ENCODE measurements around the gene PRIMA1.

The PRIMA1 gene

DNA sequence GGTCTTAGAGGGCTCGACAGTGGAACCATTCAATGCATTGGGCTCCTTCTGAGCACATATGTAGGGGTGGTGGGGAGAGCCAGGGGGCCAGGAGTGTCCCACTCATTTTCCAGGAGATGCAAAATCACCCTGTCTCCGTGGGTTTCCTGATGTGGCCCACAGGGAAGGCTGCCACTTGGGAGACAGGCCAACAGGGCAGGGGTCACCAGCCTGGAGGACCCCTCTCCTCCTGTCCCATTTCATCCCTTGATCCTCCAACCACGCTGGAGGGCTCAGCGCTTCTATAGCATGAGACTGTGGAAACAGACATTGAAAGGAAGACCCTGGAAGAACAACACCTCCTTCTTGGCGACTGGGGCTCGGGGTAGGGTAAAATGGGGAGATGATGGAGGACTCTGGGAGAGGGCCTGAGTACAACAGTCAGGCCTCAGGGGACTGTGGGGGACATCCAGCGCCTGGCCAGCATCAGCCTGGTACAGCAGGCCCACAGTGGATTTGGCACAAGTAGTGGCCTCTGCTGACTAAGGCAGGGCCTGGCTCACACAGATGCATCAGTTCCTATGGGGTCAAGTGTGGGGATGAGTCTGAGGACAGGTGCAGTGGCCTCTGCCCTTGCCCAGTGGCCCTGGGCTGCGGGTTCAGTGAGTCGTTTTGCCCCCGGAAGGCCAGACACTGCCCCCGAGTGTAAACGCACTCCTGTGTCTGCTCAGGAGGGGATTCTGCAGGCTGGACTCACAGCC, 68.0 kb downstream of the PRIMA1 start:
- H3K4me3 ChIP-seq (ENCODE audit: control insufficient read depth in 1 of 7, extremely low read depth in 1 of 7, insufficient read depth in 4 of 7, low read depth in 2 of 7, low read length in 6 of 7): no peak overlapping the region
- 91% methylated on average over 12 of the region's 12 CpGs for WGBS (ENCODE audit: insufficient coverage)
- peaks cover 0 to 7% (median 0%) of the 10 kb centered on the region in 5 experiments for H3K27me3 ChIP-seq (replicated peaks in 2 of 5; ENCODE audit: control insufficient read depth in 4 of 5, insufficient read depth in 5 of 5, low read length in 4 of 5)
- no peaks in the 10 kb centered on the region for H3K36me3 ChIP-seq (ENCODE audit: control insufficient read depth in 4 of 4, insufficient read depth in 4 of 4, low read length in 3 of 4)
- CTCF ChIA-PET: interaction anchor here (1.0 kb wide), 1 partner anchor 64 kb away, joined by 3 read pairs; no protein-coding TSS in a partner anchor
- H3K9me3 ChIP-seq (ENCODE audit: control extremely low read depth in 1 of 5, control insufficient read depth in 4 of 5, insufficient read depth in 2 of 5, low read depth in 1 of 5, low read length in 4 of 5): no peaks in the 10 kb centered on the region
- no peaks in the 10 kb centered on the region for H3K4me1 ChIP-seq (ENCODE audit: control extremely low read depth in 1 of 4, control insufficient read depth in 4 of 4, insufficient read depth in 4 of 4, low read length in 3 of 4)
- DNase-seq: no peak
- H3K27ac ChIP-seq (ENCODE audit: insufficient read depth in 1 of 2, low read depth in 1 of 2, low read length in 2 of 2, poor library complexity in 1 of 2, severe bottlenecking in 2 of 2): no peak overlapping the region
- POLR2A ChIA-PET: no interaction called here

DNA sequence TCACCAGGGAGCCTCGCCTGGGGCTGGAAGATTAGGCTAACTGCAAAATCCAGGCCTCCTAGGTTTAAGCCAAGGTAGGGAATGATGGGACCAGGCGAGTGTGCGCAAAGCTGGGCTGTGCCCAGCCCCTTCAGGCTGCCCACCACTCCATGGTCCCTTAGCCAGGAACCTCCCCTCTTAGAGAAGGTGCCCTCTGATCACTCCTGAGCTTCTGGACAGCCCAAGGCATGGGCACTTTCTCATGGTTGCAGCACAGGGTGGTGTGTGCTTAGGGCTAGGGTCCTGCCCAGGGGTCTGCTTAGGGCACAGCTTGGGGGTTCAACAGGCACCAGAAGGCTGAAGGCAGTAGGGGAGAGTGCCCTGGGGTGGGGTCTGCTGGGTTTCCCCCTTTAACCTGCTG, 69.0 kb downstream of the PRIMA1 start:
- no peak overlapping the region for H3K4me3 ChIP-seq (ENCODE audit: control insufficient read depth in 1 of 7, extremely low read depth in 1 of 7, insufficient read depth in 4 of 7, low read depth in 2 of 7, low read length in 6 of 7)
- H3K27me3 ChIP-seq (replicated peaks in 2 of 5; ENCODE audit: control insufficient read depth in 4 of 5, insufficient read depth in 5 of 5, low read length in 4 of 5): peaks cover 0 to 4% (median 0%) of the 10 kb centered on the region in 5 experiments
- POLR2A ChIA-PET: no interaction called here
- no peak for DNase-seq
- CTCF ChIA-PET: interaction anchor here (1.0 kb wide), 1 partner anchor 63 kb away, joined by 3 read pairs; no protein-coding TSS in a partner anchor
- no peaks in the 10 kb centered on the region for H3K4me1 ChIP-seq (ENCODE audit: control extremely low read depth in 1 of 4, control insufficient read depth in 4 of 4, insufficient read depth in 4 of 4, low read length in 3 of 4)
- no peak overlapping the region for H3K27ac ChIP-seq (ENCODE audit: insufficient read depth in 1 of 2, low read depth in 1 of 2, low read length in 2 of 2, poor library complexity in 1 of 2, severe bottlenecking in 2 of 2)
- H3K36me3 ChIP-seq (ENCODE audit: control insufficient read depth in 4 of 4, insufficient read depth in 4 of 4, low read length in 3 of 4): no peaks in the 10 kb centered on the region
- WGBS (ENCODE audit: insufficient coverage): 90% methylated on average over 2 of the region's 3 CpGs
- no peaks in the 10 kb centered on the region for H3K9me3 ChIP-seq (ENCODE audit: control extremely low read depth in 1 of 5, control insufficient read depth in 4 of 5, insufficient read depth in 2 of 5, low read depth in 1 of 5, low read length in 4 of 5)

DNA sequence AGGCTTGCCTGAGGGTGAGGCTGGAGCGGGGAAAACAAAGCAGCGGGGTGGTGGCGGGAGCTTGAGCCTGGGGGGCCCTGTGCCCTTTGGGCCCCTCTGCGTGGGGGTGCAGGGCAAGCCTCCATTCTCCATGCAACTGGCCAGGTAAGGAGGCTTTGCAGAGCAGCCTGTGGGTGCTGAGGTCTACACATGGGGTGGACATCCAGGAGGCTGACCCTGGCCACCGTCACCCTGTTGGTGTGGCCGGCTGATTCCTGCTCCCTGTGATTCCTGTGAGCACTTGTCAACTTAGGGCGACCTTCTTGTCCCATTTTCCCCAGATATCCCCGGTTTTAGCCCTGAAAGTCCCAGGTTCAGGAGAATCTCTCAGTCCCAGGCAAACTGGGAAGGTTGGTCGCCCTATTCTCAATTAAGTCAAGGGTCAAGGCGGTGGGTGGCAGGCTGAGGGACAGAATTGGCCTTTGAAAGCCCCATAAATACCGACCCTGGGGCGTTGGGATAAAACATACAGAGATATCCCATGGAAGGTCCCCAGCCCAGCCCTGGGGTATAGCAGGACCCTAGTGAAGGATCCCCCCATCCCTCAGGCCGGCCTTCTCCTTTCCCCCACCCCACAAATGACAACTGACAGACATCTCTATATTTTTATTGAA, 70.5 kb downstream of the PRIMA1 start:
- POLR2A ChIA-PET: no interaction called here
- WGBS (ENCODE audit: insufficient coverage): 94% methylated on average over 9 of the region's 13 CpGs

DNA sequence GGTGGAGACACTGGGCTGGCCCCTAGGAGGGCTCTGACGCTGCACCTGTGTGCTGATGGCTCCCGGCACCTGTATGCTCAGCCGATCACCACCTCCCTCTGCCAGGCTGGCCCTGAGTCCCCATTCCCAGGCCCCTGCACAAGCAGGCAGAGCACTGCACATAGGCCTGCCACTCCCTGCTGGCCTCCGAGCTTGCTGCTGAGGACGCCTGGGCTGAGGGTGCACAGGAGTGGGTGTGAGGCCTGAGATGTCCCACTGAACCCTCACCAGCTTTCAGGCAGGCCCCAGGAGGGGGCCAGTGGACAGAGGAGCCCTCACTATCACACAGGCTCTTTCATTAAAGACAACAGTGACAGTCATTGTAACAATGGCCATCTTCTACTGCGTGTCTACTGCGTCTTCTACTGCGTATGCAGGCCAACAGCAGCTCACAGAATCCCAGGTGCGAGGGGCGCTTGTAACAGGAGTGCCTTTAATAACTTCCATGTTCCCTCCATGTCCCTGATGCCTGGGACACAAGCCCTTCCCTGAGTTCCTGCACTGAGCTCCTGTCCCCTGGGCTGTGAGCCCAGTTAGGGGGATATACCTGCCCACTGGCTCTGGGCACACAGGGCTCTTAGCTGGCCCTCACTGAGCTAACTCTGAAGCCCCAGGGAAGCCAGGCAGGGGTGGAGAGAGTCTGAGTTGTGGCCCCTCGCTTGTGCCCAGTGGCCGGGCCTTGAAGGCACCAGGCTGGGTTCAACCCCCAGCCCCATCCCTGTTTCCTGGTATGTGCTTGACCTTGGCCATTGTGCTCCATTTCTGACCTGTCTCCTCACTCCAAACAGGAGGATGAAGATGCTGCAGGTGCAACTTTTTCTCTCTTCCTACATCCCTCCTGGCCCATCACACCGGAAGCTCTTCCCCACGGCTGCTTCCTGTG, 71.3 kb downstream of the PRIMA1 start:
- no peak for DNase-seq
- Histone ChIP-seq H3K27ac (ENCODE audit: insufficient read depth in 1 of 2, low read depth in 1 of 2, low read length in 2 of 2, poor library complexity in 1 of 2, severe bottlenecking in 2 of 2) (no peak overlapping the region), H3K4me3 (ENCODE audit: control insufficient read depth in 1 of 7, extremely low read depth in 1 of 7, insufficient read depth in 4 of 7, low read depth in 2 of 7, low read length in 6 of 7) (no peak overlapping the region), H3K9me3 (ENCODE audit: control extremely low read depth in 1 of 5, control insufficient read depth in 4 of 5, insufficient read depth in 2 of 5, low read depth in 1 of 5, low read length in 4 of 5) (no peaks in the 10 kb centered on the region), H3K4me1 (ENCODE audit: control extremely low read depth in 1 of 4, control insufficient read depth in 4 of 4, insufficient read depth in 4 of 4, low read length in 3 of 4) (no peaks in the 10 kb centered on the region), H3K36me3 (ENCODE audit: control insufficient read depth in 4 of 4, insufficient read depth in 4 of 4, low read length in 3 of 4) (no peaks in the 10 kb centered on the region), H3K27me3 (replicated peaks in 2 of 5; ENCODE audit: control insufficient read depth in 4 of 5, insufficient read depth in 5 of 5, low read length in 4 of 5) (peaks cover 0 to 8% (median 0%) of the 10 kb centered on the region in 5 experiments)
- ChIA-PET POLR2A (no interaction called here), CTCF (no interaction called here)
- WGBS (ENCODE audit: insufficient coverage): 97% methylated on average over 12 of the region's 14 CpGs

More for the DNA sequence above, 70.5 kb downstream of the PRIMA1 start:
- DNase-seq: no peak
- H3K4me3 ChIP-seq (ENCODE audit: control insufficient read depth in 1 of 7, extremely low read depth in 1 of 7, insufficient read depth in 4 of 7, low read depth in 2 of 7, low read length in 6 of 7): no peak overlapping the region
- CTCF ChIA-PET: no interaction called here
- no peaks in the 10 kb centered on the region for H3K36me3 ChIP-seq (ENCODE audit: control insufficient read depth in 4 of 4, insufficient read depth in 4 of 4, low read length in 3 of 4)
- peaks cover 0 to 4% (median 0%) of the 10 kb centered on the region in 5 experiments for H3K27me3 ChIP-seq (replicated peaks in 2 of 5; ENCODE audit: control insufficient read depth in 4 of 5, insufficient read depth in 5 of 5, low read length in 4 of 5)
- H3K9me3 ChIP-seq (ENCODE audit: control extremely low read depth in 1 of 5, control insufficient read depth in 4 of 5, insufficient read depth in 2 of 5, low read depth in 1 of 5, low read length in 4 of 5): no peaks in the 10 kb centered on the region
- no peak overlapping the region for H3K27ac ChIP-seq (ENCODE audit: insufficient read depth in 1 of 2, low read depth in 1 of 2, low read length in 2 of 2, poor library complexity in 1 of 2, severe bottlenecking in 2 of 2)
- no peaks in the 10 kb centered on the region for H3K4me1 ChIP-seq (ENCODE audit: control extremely low read depth in 1 of 4, control insufficient read depth in 4 of 4, insufficient read depth in 4 of 4, low read length in 3 of 4)

DNA sequence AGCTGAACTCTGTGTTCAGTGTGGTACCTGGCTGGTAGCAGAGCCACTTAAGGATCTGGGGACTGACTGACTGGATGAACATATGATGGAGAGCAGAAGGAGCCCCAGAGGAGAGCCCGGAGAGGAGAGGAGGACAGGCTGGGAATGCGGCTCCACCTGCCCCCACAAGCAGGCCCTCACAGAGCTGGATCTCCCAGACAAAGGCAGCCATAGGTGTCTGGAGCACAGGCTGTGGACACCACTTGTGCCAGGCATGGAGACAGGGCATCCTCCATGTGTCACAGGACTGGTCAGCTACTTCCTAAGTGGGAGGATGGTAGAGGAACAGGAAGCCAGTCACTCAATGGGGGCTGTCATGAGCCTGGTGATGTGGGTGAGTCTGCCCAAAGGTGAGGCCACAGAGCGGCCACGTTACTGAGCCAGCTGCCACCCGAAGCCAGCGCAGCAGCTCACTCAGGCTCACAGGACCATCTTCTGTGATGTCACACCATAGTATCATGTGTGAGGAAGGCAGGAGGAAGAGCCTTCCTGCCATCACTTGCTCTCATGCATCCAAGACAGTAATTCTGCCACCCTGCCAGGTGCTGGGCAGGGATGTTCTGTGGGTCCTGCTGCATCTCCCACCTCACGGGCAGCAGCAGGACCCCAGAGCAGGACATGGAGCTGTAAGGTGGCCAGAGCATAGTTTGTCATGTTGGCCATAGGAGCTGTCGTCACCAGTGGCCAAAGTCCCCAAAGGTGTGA, 72.1 kb downstream of the PRIMA1 start:
- no peak for DNase-seq
- POLR2A ChIA-PET: no interaction called here
- Histone ChIP-seq H3K4me3 (ENCODE audit: control insufficient read depth in 1 of 7, extremely low read depth in 1 of 7, insufficient read depth in 4 of 7, low read depth in 2 of 7, low read length in 6 of 7) (no peak overlapping the region), H3K27me3 (replicated peaks in 2 of 5; ENCODE audit: control insufficient read depth in 4 of 5, insufficient read depth in 5 of 5, low read length in 4 of 5) (peaks cover 0 to 8% (median 0%) of the 10 kb centered on the region in 5 experiments), H3K27ac (ENCODE audit: insufficient read depth in 1 of 2, low read depth in 1 of 2, low read length in 2 of 2, poor library complexity in 1 of 2, severe bottlenecking in 2 of 2) (no peak overlapping the region), H3K36me3 (ENCODE audit: control insufficient read depth in 4 of 4, insufficient read depth in 4 of 4, low read length in 3 of 4) (no peaks in the 10 kb centered on the region), H3K4me1 (ENCODE audit: control extremely low read depth in 1 of 4, control insufficient read depth in 4 of 4, insufficient read depth in 4 of 4, low read length in 3 of 4) (no peaks in the 10 kb centered on the region), H3K9me3 (ENCODE audit: control extremely low read depth in 1 of 5, control insufficient read depth in 4 of 5, insufficient read depth in 2 of 5, low read depth in 1 of 5, low read length in 4 of 5) (no peaks in the 10 kb centered on the region)
- WGBS (ENCODE audit: insufficient coverage): 90% methylated on average over 8 of the region's 8 CpGs
- CTCF ChIA-PET: no interaction called here

DNA sequence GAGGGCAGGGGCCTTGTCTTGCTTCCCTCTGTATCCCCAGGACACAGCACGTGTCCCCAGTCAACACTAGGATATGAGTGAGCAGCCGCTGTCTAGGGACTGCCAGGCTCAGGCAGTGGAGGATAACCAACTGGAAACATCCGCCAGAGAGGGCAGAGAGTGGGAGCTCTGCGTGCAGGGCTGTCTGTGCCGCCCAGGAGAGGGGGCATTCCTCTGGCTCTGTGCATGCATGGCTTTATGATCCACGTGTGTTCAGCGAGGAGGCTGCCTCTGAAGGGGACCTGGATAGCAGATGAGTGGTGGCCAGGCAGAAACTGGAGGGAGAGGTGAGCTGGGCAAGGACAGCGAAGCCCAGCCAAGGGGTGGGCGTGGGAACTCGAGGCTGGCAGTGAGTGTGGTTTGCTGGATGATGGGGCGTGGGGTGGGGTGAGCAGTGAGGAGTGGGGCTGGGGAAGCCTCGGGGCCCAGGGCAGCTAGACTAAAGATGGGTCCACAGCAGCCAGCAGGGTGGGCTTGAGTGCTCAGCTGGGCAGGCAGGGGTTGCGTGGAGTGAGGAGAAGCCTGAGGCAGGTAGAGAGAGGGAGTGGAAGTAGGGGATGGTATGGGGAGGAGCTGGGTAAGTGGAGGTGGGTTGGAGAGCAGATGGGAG, 72.9 kb downstream of the PRIMA1 start:
- H3K36me3 ChIP-seq (ENCODE audit: control insufficient read depth in 4 of 4, insufficient read depth in 4 of 4, low read length in 3 of 4): no peaks in the 10 kb centered on the region
- peaks cover 0 to 8% (median 0%) of the 10 kb centered on the region in 5 experiments for H3K27me3 ChIP-seq (replicated peaks in 2 of 5; ENCODE audit: control insufficient read depth in 4 of 5, insufficient read depth in 5 of 5, low read length in 4 of 5)
- no peaks in the 10 kb centered on the region for H3K4me1 ChIP-seq (ENCODE audit: control extremely low read depth in 1 of 4, control insufficient read depth in 4 of 4, insufficient read depth in 4 of 4, low read length in 3 of 4)
- H3K9me3 ChIP-seq (ENCODE audit: control extremely low read depth in 1 of 5, control insufficient read depth in 4 of 5, insufficient read depth in 2 of 5, low read depth in 1 of 5, low read length in 4 of 5): no peaks in the 10 kb centered on the region
- POLR2A ChIA-PET: interaction anchor here (0.7 kb wide), 1 partner anchor 34 kb away, joined by 3 read pairs; no protein-coding TSS in a partner anchor
- H3K4me3 ChIP-seq (ENCODE audit: control insufficient read depth in 1 of 7, extremely low read depth in 1 of 7, insufficient read depth in 4 of 7, low read depth in 2 of 7, low read length in 6 of 7): no peak overlapping the region
- no peak overlapping the region for H3K27ac ChIP-seq (ENCODE audit: insufficient read depth in 1 of 2, low read depth in 1 of 2, low read length in 2 of 2, poor library complexity in 1 of 2, severe bottlenecking in 2 of 2)
- CTCF ChIA-PET: no interaction called here
- WGBS (ENCODE audit: insufficient coverage): 81% methylated on average over 10 of the region's 13 CpGs
- no peak for DNase-seq

All from common myeloid progenitor, CD34-positive (primary cell).